Gastroesophageal sphincter (tissue), 3 donors: Measurements from ENCODE around the gene PLPP7.
"Not testable (repeated sequence)": the region's sequence is repeated elsewhere in the genome, so short reads cannot be mapped to it uniquely, and the experiment has no call there.

ENCODE experiments used
- CTCF ChIP-seq, 4 experiments: fragments of 200-600 bp in 2 of 4; fragments of 450-650 bp in 2 of 4; sonication (generic) in 1 of 4; IDR thresholded peaks; one replicate each; pipeline ENCODE4 v1.5.1; 2017 to 2019; ENCODE audit warnings: antibody characterized with exemption in 4 of 4, mild to moderate bottlenecking in 2 of 4, moderate library complexity in 2 of 4
- EP300 ChIP-seq: sonication (generic); formaldehyde crosslinking; IDR thresholded peaks from one replicate; pipeline ENCODE4 v1.6.1; 2017; ENCODE audit warnings: antibody characterized with exemption, mild to moderate bottlenecking
- POLR2A ChIP-seq, 2 donors: fragments of 450-650 bp; IDR thresholded peaks; one replicate each; pipeline ENCODE4 v1.6.1; 2017; ENCODE audit warnings: antibody characterized with exemption in 2 of 2, mild to moderate bottlenecking in 2 of 2, moderate library complexity in 1 of 2

GRCh38 chr9:131344931-131345535 is 55.5 kb downstream of the PLPP7 start:
- TF ChIP-seq CTCF (IDR thresholded peaks at IDR 0.05); POLR2A (IDR thresholded peaks at IDR 0.05); EP300: not testable (repeated sequence)
